HepG2 (cell line): ENCODE measurements around the gene NEDD4L. TPM values are rescaled to one million over a fixed set of nuclear protein-coding genes. Genes with fewer than 3 reads are reported as not detected.
A peak's percentile ranks its signal among the peaks of the same experiment; 100 is the strongest.

ENCODE experiments used
- CBX5 ChIP-seq: sonication (generic); formaldehyde crosslinking; IDR thresholded peaks from 2 replicates; pipeline ENCODE4 v1.4.0; 2020; ENCODE audit warnings: missing genetic modification reagents, borderline replicate concordance
- CEBPZ ChIP-seq: IDR thresholded peaks from 2 replicates; pipeline ENCODE4 v1.6.1; 2012; ENCODE audit warnings: low read length, improper control_type of control experiment
- HNF4G ChIP-seq, 2 experiments: sonication (generic) in 1 of 2; formaldehyde crosslinking in 1 of 2; IDR thresholded peaks; 2 replicates each; pipeline versions ENCODE4 v1.4.0 to v1.6.1; 2011 to 2020; ENCODE audit warnings: borderline replicate concordance in 2 of 2, low read depth in 2 of 2, mild to moderate bottlenecking in 2 of 2, low read length in 1 of 2, missing genetic modification reagents in 1 of 2, moderate library complexity in 1 of 2
- IRF1 ChIP-seq: sonication (generic); formaldehyde crosslinking; IDR thresholded peaks from 2 replicates; pipeline ENCODE4 v1.4.0; 2020; ENCODE audit warnings: low read depth, mild to moderate bottlenecking, missing genetic modification reagents
- KLF13 ChIP-seq: sonication (generic); formaldehyde crosslinking; IDR thresholded peaks from 2 replicates; pipeline ENCODE4 v1.4.0; 2020; ENCODE audit warnings: mild to moderate bottlenecking, missing genetic modification reagents
- MYNN ChIP-seq: sonication (generic); formaldehyde crosslinking; IDR thresholded peaks from 2 replicates; pipeline ENCODE4 v1.4.0; 2020; ENCODE audit warnings: mild to moderate bottlenecking, low read depth, missing genetic modification reagents
- PTBP1 ChIP-seq: fragments of 200-400 bp; formaldehyde crosslinking; IDR thresholded peaks from 2 replicates; pipeline ENCODE4 v1.6.1; 2018; ENCODE audit warnings: low read length, low read depth; ENCODE audit not compliant: poor library complexity, severe bottlenecking
- RFX5 ChIP-seq: IDR thresholded peaks from 2 replicates; pipeline ENCODE4 v1.6.1; 2011; ENCODE audit warnings: low read depth, low read length, improper control_type of control experiment
- SIN3B ChIP-seq: fragments of 150-350 bp; IDR thresholded peaks from 2 replicates; pipeline ENCODE4 v1.6.1; 2014; ENCODE audit warnings: low read length
- SMC3 ChIP-seq: IDR thresholded peaks from 2 replicates; pipeline ENCODE4 v1.6.1; 2011; ENCODE audit warnings: low read length, improper control_type of control experiment
- SNAI1 ChIP-seq: sonication (generic); formaldehyde crosslinking; IDR thresholded peaks from 2 replicates; pipeline ENCODE4 v1.5.0; 2020; ENCODE audit warnings: mild to moderate bottlenecking, missing genetic modification reagents, borderline replicate concordance
- SNAPC2 ChIP-seq: sonication (generic); formaldehyde crosslinking; IDR thresholded peaks from 2 replicates; pipeline ENCODE4 v1.8.1; 2022; ENCODE audit warnings: mild to moderate bottlenecking, missing genetic modification reagents
- SOX5 ChIP-seq: IDR thresholded peaks from 2 replicates; pipeline ENCODE4 v1.6.1; 2016; ENCODE audit warnings: borderline replicate concordance
- ZBTB44 ChIP-seq: sonication (generic); formaldehyde crosslinking; IDR thresholded peaks from 2 replicates; pipeline ENCODE4 v1.4.0; 2020; ENCODE audit warnings: missing genetic modification reagents
- ZNF574 ChIP-seq: sonication (generic); formaldehyde crosslinking; IDR thresholded peaks from 2 replicates; pipeline ENCODE4 v1.4.0; 2020; ENCODE audit warnings: missing genetic modification reagents
- ZNF597 ChIP-seq: sonication (generic); formaldehyde crosslinking; IDR thresholded peaks from 2 replicates; pipeline ENCODE4 v1.5.0; 2020; ENCODE audit warnings: missing genetic modification reagents
- polyA plus RNA-seq, 8 experiments: library from polyadenylated mRNA; depleted of rRNA in 3 of 8; stranded (reverse) in 7 of 8; unstranded in 1 of 8; fragments of >200 nt; fragmentation: Illumina TruSeq in 4 of 8; extraction: Trizol in 4 of 8; gene quantifications; 2 replicates each; pipeline versions ENCODE4 v1.2.1 to v1.2.3, GENCODE V29; 2011 to 2016; ENCODE audit warnings: low read depth in 4 of 8, missing spikeins in 1 of 8, mixed read lengths in 1 of 8; ENCODE audit not compliant: insufficient read depth in 1 of 8
- total RNA-seq, 5 experiments: library from RNA; depleted of rRNA; stranded (reverse); fragments of >200 nt; fragmentation: Illumina TruSeq; extraction: Trizol; gene quantifications; 2 replicates each; pipeline ENCODE4 v1.2.3, GENCODE V29; 2016; ENCODE audit warnings: low read depth in 1 of 5

NEDD4L gene
- total and polyA plus RNA-seq, 2 of the 13 experiments (the other 11 are each of a cell fraction or from before 2014, with no cell fraction given) = 168 to 390 TPM

GRCh38 chr18:58402951-58403702 is 359.1 kb downstream of the NEDD4L start (continued):
- TF ChIP-seq ZNF597 (no peak), CEBPZ (no peak), PTBP1 (no peak), SIN3B (no peak), KLF13 (no peak), ZNF574 (peak; percentile 86), RFX5 (no peak), ZBTB44 (no peak), IRF1 (CRISPR knock-in tag) (no peak), SMC3 (peak; percentile 15; the same call in 1 of the 2 replicates), MYNN (CRISPR knock-in tag) (no peak), SNAPC2 (CRISPR knock-in tag) (no peak), SOX5 (peak; percentile 85), CBX5 (CRISPR knock-in tag) (peak; percentile 75; the same call in 1 of the 2 replicates), HNF4G (IDR thresholded peaks at IDR 0.05; ENCODE audit: borderline replicate concordance, low read depth, low read length) (peak; percentile 72), HNF4G (CRISPR knock-in tag; IDR thresholded peaks at IDR 0.05; ENCODE audit: borderline replicate concordance, low read depth) (peak; percentile 94; the same call in 1 of the 2 replicates), SNAI1 (CRISPR knock-in tag) (0 out of 2 replicates have a peak, but pooled peaks have one; percentile 31)
